ENCODE measurements around the gene CRABP2.
A peak's percentile ranks its signal among the peaks of the same experiment; 100 is the strongest.

Gene CRABP2

DNA sequence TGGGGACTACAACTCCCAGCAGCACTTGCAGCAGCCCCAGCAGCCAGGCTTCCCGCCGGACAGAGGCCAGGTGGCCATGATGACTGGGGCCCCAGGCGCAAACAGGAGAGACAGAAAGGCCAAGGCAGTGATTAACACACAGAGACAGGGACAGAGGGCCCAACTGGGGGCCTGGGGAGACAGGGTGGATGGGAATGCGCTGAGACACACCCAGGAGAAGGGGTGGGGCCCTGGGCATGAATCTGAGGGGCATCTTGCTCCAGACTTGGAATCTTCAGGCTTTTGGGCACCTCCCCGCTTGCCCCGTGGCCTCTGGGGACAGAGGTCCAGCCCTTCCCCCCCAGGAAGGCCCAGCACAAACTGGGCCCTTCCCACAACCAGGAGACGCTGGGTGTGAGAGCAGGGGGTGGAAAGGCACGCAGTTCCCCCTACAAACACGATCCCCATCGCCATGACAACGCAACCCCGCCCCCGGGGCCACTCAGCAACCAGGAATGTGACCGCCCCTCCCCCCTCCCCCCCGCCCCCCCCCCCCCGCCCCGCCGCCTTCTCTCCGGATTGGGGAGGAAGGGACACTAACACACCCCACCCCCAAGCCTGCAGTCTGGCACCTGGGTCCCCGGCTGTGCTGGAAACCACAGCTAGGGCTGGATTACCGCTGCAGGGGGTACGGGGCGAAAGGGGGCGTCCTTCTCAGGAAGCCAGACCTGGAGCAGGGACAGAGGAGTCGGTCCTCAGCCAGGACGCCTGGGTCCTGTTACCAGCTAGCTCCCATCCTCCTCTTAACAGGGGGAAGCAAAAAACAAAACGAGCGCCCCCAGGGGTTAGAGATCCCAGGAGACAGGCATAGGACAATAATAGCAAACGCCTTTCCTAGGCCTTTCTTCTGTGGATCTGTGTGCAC, 41.6 kb upstream of the CRABP2 start:
- peak; percentile 82 to 94 for DNase-seq (ENCODE audit: low read depth in 1 of 2, low spot score in 1 of 2)
- in situ Hi-C loops (cut with HindIII; ENCODE audit: low pct_unique_long_range_greater_than_20kb, low sequenced_read_pairs): no loop called here
- TF ChIP-seq JUND (IDR thresholded peaks at IDR 0.05; ENCODE audit: low read depth): peak; percentile 62; the same call in 1 of the 2 replicates

DNA sequence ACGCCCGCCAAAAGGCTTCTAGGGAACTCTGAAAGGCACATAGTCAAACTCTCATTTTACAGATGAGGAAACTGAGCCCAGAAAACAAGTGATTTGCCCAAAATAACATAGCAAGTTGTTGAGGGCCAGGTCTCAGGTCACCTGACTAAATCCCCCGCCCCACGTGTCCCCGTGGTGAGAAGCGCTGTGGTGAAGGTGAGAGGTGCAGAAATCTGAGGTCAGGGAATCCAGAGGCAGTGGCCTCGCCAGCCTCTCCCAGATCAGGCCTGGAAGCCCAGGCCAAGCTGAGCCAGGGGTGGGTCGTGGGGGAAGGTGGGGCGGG, 41.0 kb upstream of the CRABP2 start:
- in situ Hi-C loops (cut with HindIII; ENCODE audit: low pct_unique_long_range_greater_than_20kb, low sequenced_read_pairs): no loop called here
- no peak for DNase-seq (ENCODE audit: low read depth in 1 of 2, low spot score in 1 of 2)
- TF ChIP-seq JUND (IDR thresholded peaks at IDR 0.05; ENCODE audit: low read depth): no peak

DNA sequence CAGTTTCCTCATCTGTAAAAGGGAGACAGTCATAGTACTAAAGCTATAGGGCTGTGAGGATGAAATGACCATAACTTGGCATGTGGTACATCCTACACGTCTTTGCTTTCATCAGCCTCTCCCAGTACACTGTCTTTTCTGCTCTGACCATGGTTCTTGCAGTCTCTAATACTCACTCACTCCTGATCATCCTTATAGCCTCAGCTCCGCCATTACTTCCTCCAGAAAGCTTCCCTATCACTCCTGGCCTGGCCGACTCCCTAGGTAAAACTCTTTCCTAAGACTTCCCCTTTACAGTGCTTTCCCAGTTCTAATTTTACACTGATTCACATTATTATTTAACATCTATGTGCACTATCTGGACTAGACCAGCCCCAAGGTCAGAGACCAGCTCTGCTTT, 40.5 kb upstream of the CRABP2 start:
- DNase-seq (ENCODE audit: low read depth in 1 of 2, low spot score in 1 of 2): no peak
- no peak for TF ChIP-seq JUND (IDR thresholded peaks at IDR 0.05; ENCODE audit: low read depth)
- in situ Hi-C loops (cut with HindIII; ENCODE audit: low pct_unique_long_range_greater_than_20kb, low sequenced_read_pairs): no loop called here

DNA sequence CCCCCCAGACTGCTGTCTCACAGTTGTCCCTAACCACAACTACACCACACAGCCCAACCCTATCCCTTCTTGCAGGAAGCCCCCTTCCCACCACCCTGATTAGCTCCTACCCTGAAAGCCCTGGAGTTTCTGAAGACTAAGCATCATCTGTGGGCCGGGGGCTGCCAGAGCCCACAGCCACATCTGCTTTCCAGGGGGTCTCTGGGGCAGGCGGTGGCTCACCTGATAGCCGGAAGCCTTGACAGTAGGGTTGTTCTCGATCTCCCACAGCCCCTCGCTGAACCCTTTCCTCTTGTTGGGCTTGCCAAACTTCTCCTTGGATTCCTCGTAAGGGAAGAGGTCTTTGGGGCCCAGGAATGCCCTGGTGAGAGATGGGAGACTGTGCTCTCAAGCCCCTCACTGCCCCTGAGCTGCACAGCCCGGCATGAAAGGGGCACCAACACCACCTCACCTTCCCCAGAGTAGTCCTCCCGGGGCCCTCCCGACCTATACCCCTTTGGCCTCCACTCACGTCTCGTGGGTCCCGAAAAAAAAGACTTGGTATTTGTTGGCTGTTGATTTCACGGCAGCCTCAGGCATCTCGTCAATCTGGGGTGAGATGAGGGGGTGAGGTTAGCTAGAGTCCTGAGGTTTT, 39.5 kb upstream of the CRABP2 start:
- TF ChIP-seq JUND (IDR thresholded peaks at IDR 0.05; ENCODE audit: low read depth): no peak
- DNase-seq (ENCODE audit: low read depth in 1 of 2, low spot score in 1 of 2): no peak
- in situ Hi-C loops (cut with HindIII; ENCODE audit: low pct_unique_long_range_greater_than_20kb, low sequenced_read_pairs): no loop called here

DNA sequence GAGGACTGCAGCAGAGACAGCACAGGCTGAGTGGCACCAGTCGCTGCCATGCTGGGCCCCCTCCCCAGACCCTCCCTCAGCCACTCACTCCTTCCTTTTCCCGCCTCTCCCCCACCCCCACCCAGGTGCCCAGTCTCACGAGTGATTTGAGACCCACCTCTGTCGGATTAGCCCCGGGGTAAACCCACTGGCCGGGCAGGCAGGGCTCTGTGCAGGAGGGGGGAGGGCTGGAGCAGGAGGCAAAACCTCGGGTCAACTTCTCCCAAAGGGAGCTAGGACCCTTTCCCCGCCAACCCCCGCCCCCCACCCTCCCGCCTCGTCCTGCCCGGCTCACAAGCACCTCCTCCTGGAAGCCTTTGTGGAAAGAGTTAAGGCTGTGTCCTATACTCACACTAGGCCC, 39.0 kb upstream of the CRABP2 start:
- in situ Hi-C loops (cut with HindIII; ENCODE audit: low pct_unique_long_range_greater_than_20kb, low sequenced_read_pairs): no loop called here
- TF ChIP-seq JUND (IDR thresholded peaks at IDR 0.05; ENCODE audit: low read depth): no peak
- DNase-seq (ENCODE audit: low read depth in 1 of 2, low spot score in 1 of 2): no peak

DNA sequence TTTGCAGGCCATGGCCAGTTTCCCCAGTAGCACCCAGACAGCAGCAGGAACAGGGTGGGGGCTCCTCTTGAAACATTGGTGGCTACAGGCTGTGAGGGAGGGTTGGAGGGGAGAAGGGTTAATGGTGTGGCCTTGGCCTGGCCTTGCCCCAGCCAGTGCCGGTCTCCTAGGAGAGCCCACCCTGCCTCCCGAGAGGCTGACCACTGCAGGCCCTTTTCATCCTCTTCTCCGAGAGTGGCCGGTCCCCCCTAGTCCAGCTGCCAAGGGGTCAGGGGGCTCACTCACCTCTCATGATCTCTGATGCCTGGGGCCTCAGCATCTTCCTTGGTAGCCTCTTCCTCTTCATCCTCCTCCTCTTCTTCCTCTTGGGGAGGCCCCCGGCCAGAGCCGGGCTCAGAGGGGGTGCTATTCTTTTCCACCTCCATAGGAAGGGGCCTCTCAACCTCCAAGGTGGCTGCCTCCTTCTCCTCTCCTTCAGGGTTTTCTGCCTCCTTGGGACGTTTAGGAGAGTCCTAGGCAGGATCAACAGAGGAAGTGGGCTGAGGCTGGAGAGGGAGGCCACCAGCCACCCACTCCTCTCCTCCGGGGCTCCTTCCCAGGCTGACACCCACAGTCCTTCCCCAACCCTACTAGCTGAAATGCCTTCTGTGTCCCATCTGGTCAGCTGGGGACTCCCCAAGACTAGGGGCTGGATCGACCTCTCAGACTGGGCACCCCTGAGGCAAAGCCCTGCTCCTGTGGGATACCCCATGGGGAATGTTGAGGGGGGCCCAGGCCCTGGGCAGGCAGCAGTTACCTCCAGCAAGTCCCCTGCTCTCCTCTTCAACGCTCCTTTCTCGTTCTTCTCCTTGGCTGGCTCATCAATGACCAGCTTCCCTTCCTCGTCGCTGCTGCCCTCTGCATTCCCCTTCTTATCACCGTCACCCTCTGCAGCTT, 38.3 kb upstream of the CRABP2 start:
- in situ Hi-C loops (cut with HindIII; ENCODE audit: low pct_unique_long_range_greater_than_20kb, low sequenced_read_pairs): no loop called here
- no peak for TF ChIP-seq JUND (IDR thresholded peaks at IDR 0.05; ENCODE audit: low read depth)
- DNase-seq (ENCODE audit: low read depth in 1 of 2, low spot score in 1 of 2): no peak

DNA sequence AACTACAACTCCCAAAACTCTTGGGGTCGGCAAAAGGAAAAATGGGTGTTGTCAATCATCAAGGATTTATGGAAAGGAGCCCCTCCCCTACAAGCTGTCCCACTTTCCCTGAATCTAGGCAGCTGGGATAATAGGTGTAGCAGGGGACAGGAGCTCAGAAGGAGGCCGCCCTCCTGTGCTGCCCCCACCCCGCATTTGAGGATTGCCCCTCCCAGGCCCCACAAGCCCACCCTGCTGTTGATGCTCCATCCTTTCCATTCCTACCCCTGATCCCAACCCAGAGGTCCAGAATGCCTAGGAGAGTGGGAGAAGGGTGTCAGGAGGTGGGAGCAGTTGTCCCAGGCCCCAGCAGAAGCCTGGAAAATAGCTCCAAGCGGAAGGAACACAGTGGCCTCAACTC, 37.4 kb upstream of the CRABP2 start:
- DNase-seq (ENCODE audit: low read depth in 1 of 2, low spot score in 1 of 2): no peak
- in situ Hi-C loops (cut with HindIII; ENCODE audit: low pct_unique_long_range_greater_than_20kb, low sequenced_read_pairs): no loop called here
- no peak for TF ChIP-seq JUND (IDR thresholded peaks at IDR 0.05; ENCODE audit: low read depth)

DNA sequence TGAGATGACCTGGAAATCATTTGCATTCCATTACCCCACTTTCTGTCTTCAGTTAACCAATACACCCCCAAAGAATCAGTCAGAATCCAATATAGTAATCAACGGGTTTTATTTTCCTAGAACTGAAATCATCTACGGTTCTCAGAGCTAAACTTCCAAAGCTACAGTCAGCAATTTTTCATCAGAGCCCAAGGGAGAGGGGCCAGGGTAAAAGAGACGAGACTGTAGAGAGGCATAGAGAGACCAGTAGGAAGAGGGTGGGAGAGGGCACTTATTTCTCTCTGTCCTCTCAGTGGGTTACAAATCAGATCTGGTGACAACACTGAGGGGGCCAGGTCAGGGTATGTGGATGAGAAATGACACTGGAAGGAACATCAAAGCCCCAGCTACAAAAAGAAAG, 36.6 kb upstream of the CRABP2 start:
- in situ Hi-C loops (cut with HindIII; ENCODE audit: low pct_unique_long_range_greater_than_20kb, low sequenced_read_pairs): no loop called here
- TF ChIP-seq JUND (IDR thresholded peaks at IDR 0.05; ENCODE audit: low read depth): no peak
- DNase-seq (ENCODE audit: low read depth in 1 of 2, low spot score in 1 of 2): no peak

DNA sequence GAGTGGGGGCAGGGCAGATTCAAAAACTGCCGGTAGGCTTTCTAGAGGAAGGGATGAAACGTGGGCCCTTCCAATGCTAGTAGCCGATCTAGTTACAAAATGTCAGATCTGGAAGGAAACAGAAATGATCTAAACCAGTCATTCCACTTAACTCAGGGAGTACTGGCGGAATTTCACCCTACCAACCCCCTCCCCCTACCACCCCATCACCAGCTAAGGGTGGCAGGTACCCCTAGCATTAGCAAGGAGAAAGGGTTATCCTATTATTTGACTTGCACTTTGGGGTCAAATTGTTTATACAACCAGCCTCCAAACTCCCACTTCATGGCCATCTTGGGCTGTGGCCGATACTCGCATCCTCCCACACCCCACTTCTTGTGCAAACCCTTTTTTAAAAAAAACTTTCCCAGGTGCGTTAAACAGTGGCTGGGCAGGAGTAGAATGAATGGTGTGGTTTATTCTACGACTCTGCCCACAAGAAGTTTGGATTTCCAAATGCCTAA, 36.1 kb upstream of the CRABP2 start:
- DNase-seq (ENCODE audit: low read depth in 1 of 2, low spot score in 1 of 2): no peak
- TF ChIP-seq JUND (IDR thresholded peaks at IDR 0.05; ENCODE audit: low read depth): no peak
- in situ Hi-C loops (cut with HindIII; ENCODE audit: low pct_unique_long_range_greater_than_20kb, low sequenced_read_pairs): no loop called here

DNA sequence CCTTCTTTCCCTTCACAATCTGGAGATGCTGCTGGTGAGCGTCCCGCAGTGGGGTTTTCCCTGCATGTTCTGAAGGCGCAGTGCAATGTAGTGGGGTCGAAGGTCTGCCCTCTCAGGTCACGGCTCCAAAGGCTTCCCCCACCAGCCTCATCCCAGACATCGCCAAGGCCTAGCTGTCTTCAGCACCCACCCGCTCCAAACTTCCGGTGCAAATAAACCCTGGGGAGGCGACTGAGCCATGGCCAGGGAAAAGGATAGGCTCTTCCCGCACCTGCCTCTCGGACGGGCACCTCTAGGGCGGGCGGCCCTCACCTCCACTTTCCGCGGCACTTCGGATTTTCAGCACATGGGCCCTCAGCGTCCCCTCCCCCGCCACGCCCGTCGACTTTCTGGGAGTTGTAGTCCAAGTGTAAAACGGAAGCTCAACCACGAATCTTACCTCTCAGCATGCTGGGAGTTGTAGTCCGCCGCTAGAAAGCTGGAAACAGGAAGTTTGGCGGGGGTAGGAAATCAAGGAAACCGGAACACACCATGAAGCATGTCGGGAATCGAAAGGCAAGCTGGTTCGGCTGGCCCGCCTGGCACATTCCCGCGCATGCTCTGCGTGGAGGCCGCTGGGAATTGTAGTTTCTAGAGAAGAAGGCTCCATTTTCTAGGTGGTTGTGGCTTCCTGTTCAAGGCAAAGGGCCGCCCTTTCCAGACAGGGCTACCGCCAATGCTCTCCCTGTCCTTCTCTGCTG, 35.5 kb upstream of the CRABP2 start, which contains the start of gene MRPL24:
TSS of gene MRPL24 (minus strand) at position 348 of the 740 bp plus-strand sequence. CDS start 2,384 bp downstream, outside the sequence.
- peak; percentile 89 to 100 for DNase-seq (ENCODE audit: low read depth in 1 of 2, low spot score in 1 of 2)
- in situ Hi-C loops (cut with HindIII; ENCODE audit: low pct_unique_long_range_greater_than_20kb, low sequenced_read_pairs): no loop called here
- no peak for TF ChIP-seq JUND (IDR thresholded peaks at IDR 0.05; ENCODE audit: low read depth)

DNA sequence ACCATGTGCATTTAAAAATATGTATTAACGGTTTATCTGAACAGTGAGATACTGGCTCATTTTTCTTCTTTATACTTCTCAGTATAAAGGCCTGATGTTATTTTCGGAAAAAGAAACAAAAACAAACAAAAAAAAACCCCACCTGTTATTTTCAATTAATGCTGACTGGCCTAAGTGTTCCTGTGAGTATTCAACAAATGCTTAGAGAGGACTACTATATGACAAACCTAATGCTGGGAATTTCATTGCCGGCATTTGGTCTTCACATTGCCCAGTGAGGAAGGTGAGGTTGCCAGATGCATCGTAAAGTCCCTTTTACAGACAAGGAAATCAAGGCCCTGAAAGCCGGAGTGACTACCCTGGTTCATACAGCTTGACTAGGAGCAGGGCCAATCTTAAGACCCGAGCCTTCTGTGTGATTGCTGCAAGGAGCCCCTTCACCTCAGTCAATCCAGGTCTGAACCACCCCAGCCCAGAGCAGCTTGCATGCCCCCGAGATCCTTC, 34.9 kb upstream of the CRABP2 start:
- in situ Hi-C loops (cut with HindIII; ENCODE audit: low pct_unique_long_range_greater_than_20kb, low sequenced_read_pairs): no loop called here
- no peak for TF ChIP-seq JUND (IDR thresholded peaks at IDR 0.05; ENCODE audit: low read depth)
- DNase-seq (ENCODE audit: low read depth in 1 of 2, low spot score in 1 of 2): no peak

DNA sequence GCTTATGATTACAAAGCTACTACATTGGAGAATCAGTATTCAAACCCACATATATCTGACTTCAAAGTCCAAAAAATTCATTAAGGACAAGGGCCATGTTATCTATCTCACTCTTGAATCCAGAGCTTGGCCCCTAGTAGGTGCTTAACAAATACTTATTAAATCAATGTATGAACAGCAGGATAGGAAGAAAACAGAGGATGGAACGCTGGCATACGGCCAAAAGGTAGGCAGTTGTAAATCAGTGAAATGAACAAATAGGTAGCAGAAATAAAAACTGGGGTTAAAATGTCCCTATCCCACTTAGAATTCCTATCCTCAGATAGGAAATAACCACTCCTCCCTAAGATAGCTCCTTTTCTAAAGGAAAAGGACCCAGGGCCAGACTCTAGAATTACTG, 33.5 kb upstream of the CRABP2 start:
- TF ChIP-seq JUND (IDR thresholded peaks at IDR 0.05; ENCODE audit: low read depth): no peak
- in situ Hi-C loops (cut with HindIII; ENCODE audit: low pct_unique_long_range_greater_than_20kb, low sequenced_read_pairs): no loop called here
- DNase-seq (ENCODE audit: low read depth in 1 of 2, low spot score in 1 of 2): no peak

All from T47D (cell line).